Fibroblast of skin of right quadriceps (primary cell): ENCODE measurements around the gene AGMAT.

Experiments
- DNase-seq: peaks from one replicate; pipeline ENCODE4 v3.0.0-alpha.2; 2013

Gene AGMAT

GRCh38 chr1:15558516-15558915 is 26.3 kb downstream of the AGMAT start:
- DNase-seq = no peak

GRCh38 chr1:15557594-15557993 is 27.3 kb downstream of the AGMAT start:
- no peak for DNase-seq

DNA sequence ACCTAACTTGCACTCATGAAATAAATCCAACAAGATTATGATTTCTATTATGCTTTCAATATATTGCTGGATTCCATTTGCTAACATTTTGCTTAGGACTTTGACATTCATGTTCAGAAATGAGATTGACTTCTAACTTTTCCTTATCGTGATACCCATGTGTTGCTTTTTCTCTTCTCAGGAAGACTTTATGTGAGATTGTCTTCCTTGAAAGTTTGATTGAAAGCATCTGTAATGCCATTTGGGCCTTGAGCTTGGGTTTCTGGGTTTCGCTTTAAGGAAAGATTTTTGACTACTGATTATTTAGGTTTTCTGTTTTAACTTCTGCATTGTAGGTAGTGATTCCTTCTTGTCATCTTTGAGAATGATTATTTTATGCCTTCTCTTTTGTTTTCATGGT is 27.8 kb downstream of the AGMAT start:
- DNase-seq = no peak

DNA sequence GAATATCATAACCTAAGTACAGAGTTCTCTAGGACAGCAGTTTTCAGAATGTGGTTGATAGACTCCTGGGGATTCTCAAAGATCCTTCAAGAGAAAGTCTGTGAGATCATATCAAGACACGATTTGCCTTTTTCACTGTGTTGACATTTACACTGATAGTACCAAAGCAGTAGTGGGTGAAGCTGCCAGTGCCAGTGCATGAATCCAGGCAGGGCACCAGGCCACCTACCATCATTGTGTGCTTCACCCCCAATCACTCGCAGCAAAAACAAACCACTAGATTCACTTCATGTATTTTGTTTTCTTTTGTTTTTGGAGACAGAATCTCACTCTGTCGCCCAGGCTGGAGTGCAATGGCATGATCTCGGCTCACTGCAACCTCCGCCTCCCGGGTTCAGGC is 34.3 kb downstream of the AGMAT start:
- no peak for DNase-seq

GRCh38 chr1:15546641-15547040 is 38.2 kb downstream of the AGMAT start:
- DNase-seq = no peak

DNA sequence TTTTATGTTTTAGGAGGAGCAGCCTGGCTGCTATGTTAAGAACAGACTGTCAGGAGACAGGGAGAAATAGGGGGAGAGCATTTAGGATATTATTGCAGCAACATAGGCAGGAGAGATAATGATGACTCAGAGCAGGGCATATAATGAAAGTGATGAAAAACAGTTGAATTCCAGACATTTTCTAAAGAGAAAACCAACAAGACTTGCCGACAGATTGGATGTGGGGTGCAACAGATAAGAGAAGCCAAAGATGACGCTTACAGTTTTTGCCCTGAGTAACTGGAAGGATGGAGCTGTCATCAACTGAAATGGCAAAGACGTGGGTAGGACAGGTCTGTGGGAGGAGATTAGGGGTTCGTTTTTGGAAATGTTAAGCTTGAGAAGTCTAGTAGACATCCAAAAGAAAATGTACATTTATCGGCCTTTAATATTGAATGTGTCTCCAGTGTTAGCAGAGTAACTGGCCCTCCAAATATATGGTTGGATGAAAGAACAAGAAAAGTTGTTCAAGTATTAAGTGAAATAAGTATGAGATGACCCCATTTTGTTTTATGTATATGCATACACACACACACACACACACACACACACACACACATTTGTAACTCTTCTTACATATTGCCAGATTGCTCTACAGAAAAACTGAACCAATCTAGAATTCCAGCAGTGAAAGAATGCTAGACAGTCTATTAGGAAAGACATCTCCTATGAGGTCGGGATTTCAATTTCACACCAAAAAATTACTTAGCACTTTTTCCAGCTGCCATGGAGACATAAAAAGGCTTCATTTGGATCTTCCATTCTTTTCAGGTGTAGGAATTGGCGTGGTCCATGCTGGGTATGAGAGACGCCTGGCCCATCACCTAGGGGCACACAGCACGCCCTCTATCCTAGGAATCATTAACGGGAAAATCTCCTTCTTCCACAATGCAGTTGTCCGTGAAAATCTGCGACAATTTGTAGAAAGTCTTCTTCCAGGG is 41.0 kb downstream of the AGMAT start:
- DNase-seq = peak; percentile 72

DNA sequence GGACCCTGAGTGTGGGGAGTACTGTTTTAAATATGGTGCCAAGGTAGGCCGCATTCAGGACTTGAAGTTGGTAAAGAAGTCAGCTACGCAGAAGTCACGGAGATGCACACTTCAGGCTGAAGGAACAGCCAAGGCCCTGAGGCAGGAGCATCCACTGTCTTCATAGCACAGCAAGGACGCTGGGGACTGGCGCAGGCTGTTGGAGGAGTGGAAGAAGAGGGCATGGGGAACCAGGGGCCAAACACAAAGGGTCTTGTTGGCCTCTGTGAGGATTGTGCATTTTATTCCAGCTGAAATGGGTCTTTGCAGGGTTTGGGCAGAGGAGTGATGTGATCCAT is 41.6 kb downstream of the AGMAT start:
- DNase-seq = no peak

DNA sequence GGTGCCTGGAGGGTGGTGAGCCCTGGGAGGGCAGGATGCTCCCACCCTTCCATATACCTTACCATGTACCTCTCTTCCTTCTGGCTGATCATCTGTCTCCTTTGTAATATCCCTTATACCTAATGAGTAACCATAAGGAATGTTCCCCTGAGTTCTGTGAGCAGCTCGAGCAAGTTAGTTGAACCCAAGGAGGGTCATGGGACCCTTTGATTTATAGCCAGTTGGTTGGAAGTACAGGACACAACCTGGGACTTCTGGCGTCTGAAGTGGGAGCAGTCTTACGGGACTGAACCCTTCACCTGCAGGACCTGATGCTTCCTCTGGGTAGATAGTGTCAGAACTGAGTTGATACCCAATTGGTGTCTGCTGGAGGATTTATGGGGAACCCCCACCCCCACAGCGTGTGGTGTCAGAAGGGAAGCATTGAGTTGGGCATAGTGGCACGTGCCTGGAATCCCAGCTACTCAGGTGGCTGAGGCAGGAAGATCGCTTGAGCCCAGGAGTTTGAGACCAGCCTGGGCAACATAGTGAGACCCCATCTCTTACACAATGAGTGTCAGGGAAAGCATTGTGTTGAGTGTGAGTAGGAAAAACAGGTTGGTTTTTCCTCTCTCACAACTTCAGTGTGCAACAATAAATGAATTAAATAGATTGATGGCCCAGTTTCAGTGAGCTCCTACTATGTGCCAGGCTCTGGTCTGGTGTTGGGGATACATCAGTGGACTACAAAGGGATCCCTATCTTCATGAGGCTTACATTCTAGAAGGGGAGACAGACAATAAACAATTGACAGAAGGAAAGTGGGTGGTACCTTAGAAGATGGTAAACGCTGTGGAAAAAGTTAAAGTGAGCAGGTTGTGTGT is 42.2 kb downstream of the AGMAT start:
- DNase-seq = no peak

- no peak for DNase-seq
Measured at GRCh38 chr1:15541231-15541792, 43.5 kb downstream of the AGMAT start.

- peak; percentile 62 for DNase-seq
Measured at GRCh38 chr1:15540186-15540585, 44.7 kb downstream of the AGMAT start.

DNA sequence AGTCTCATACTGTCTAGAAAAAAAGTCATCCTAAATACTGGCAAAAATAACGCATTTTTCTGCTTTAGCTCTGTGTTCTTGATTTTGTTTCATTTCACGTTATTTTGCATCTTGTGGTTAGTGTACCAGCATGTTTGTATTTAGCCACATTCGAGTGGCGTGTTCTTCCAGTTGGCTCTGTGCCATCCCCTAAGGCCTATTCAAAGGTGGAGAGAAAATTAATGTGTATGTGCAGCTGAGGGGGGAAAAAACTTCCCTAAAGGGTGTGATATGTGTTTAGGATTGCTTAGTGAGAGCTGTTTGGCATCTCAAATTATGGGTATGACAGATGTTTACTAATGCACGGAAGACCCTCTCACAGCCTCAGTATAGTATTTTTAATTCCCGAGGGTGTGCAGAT is 46.1 kb downstream of the AGMAT start:
- no peak for DNase-seq

- no peak for DNase-seq
Measured at GRCh38 chr1:15531682-15532081, 53.2 kb downstream of the AGMAT start.

GRCh38 chr1:15531003-15531402 is 53.8 kb downstream of the AGMAT start:
- DNase-seq = no peak

DNA sequence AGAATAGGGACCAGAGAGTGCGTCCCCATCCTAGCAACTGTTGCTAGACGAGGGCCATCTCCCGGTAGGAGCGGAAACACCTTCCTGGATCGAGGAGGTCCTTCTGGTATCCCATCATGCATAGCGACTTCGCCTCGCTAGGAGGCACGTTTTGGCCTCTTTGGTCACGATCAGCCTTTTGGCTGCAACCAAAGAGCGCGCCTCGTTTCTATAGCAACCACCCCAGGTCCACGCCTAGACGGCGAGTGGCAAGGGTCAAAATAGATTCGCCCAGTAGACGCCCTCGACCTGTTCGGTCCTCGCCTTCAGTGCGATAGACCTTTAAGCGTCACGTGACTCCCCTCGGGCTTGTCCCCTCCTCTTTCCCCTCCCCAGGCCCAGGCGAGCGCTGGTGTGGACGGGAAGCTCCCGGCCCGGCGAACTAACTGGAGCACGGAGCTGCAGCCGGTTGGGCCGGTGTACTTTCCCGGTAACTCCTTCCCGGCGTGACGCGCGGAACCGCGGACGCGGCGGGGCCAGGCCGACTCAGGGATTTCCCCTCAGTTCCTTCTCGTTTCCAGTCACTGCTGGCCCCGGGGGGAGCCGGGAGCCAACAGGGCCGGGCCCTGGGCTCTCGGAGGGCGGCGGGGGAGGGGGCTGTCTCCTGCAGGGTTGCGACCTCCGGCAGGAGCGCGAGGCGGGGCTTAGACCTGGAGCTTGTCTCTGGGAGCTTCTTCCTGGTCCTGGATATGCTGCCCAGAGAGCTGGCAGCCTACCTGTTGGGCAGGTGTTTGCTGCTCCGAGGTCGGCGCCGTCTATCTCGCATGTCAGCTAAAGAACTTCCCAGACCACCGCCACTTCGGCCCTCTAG is 58.1 kb downstream of the AGMAT start, which contains the start of gene DNAJC16:
TSS of gene DNAJC16 (plus strand) at position 359 of the 850 bp plus-strand sequence. CDS start 2,258 bp downstream, outside the sequence.
- DNase-seq = peak; percentile 100

- no peak for DNase-seq
Measured at GRCh38 chr1:15526021-15526489, 58.8 kb downstream of the AGMAT start.

GRCh38 chr1:15525050-15526020 is 59.5 kb downstream of the AGMAT start:
- DNase-seq = no peak

DNA sequence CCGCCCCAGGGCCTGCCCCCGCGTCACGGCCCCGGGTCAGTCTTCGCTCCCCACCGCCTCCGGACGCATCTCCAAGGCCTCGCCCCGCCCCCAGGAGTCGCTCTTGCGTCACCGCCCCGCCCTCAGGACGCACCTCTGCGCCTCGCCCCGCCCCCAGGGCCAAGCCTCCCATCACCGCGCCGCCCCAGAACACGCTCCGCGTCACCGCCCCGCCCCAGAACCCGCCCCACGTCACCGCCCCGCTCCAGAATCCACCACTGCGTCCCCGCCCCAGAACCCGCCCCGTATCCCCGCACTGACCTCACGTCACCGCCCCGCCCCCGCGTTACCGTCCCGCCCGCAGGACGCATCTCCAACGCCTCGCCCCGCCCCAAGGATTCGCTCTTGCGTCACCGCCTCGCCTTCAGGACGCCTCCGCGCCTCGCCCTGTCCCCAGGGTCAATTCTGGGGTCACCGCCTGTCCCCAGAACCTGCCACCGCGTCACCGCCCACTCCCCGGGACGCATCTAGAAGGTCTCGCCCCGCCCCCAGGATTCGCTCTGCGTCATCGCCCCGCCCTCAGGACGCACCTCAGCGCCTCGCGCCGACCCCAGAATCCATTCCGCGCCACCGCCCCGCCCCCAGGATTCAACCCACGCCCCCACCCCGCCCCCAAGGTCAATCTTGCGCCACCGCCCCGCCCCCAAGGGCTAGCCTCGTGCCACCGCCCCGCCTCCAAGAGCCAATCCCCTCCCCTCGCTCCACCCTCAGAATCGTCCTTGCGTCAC is 60.4 kb downstream of the AGMAT start:
- peak; percentile 98 for DNase-seq

GRCh38 chr1:15524021-15524282 is 60.9 kb downstream of the AGMAT start, which contains the start of gene CASP9:
Gene CASP9, minus strand, starts transcription at chr1:15524215. Its CDS starts 15 bp downstream, at chr1:15524200.
- no peak for DNase-seq

DNA sequence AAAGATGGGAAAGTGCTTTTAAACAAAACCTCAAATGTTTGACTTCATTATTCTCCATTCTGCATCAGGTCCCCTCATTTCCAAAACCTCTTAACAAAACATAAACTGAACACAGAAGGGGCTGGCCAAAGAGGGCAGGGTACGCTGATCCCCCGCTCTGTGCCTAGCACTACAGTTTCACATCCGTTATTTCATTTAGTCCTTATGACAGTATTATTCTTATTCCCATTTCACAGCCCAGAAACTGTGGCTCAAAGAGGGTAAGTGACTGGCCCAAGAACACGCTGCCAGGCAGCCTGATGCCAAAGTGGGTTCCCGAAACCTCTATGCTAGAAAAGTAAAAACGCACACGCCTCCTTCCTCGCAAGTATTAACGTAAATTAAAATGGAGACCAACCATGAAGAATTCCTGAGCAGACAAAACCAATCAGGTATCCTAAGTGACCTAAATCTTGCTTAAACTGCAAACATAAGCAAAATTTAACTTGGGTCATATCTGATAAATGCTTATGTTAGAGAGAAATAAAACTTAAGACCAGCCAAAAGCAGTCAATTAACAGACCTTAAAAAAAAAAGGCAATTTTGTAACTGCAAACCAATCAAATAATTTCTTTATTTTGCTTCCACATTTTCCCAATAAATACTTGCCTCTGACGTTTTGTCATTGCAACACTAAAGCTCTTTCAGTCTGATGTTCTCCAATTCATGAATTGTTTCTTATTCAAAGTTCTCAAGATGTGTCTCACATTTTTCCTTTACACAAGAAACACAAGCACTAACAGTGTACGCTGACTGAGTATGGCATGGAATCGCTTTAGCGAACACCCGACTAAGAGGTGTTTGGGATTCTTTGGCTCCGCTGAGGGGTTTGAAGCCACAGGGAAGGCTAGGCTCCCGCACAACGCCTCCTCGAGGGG is 61.5 kb downstream of the AGMAT start:
- no peak for DNase-seq
